ENCODE data around the gene IPO11.
A peak's percentile ranks its signal among the peaks of the same experiment; 100 is the strongest.
"Not testable (repeated sequence)": the region's sequence is repeated elsewhere in the genome, so short reads cannot be mapped to it uniquely, and the experiment has no call there.

IPO11 gene

DNA sequence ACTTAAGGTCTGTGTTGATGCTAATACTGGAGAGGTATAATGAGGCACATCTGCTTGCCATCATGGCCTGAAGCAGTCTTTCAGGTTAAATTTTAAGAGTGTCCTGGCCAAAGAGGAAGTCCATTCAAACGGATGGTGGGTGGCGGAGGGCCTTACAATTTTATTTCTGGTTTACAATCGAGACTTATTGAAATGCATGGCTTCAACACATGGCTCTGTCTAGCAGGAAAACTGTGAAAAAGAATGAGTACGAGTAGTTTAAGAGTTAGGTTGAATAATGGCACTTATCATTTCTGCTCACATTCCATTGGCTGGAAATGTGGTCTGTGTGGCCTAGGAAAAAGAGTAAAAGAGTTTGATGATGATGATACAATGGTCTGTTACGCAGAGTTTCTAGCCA is 208.2 kb downstream of the IPO11 start:
- H3K4me2 ChIP-seq (ENCODE audit: low read length, poor library complexity, severe bottlenecking) = no peak overlapping the region
- no peak overlapping the region for H2BK12ac ChIP-seq (ENCODE audit: low read length in 2 of 2)
- no peak overlapping the region for H2BK15ac ChIP-seq (ENCODE audit: low read depth, poor library complexity, severe bottlenecking)
- H3K79me1 ChIP-seq (replicated peaks; ENCODE audit: low read length, poor library complexity, severe bottlenecking) = peaks cover 3% of the 10 kb centered on the region
- DNase-seq = no peak
- no peak overlapping the region for H3K9ac ChIP-seq (ENCODE audit: low read length)
- no peak overlapping the region for H2AK5ac ChIP-seq (ENCODE audit: low read length, severe bottlenecking)
- 96% methylated on average over 5 of the region's 5 CpGs for WGBS
- no peak overlapping the region for H3K14ac ChIP-seq (ENCODE audit: low read length in 2 of 2)
- no peak overlapping the region for H2BK120ac ChIP-seq (ENCODE audit: low read depth, low read length)
- H3K4me1 ChIP-seq (ENCODE audit: control insufficient read depth, insufficient read depth, low read depth, low read length) = no peaks in the 10 kb centered on the region
- no peak overlapping the region for H3K23ac ChIP-seq (ENCODE audit: low read length in 2 of 2)
- H3K27me3 ChIP-seq (ENCODE audit: control insufficient read depth in 1 of 2, insufficient read depth in 1 of 2, low read length in 2 of 2) = no peaks in the 10 kb centered on the region
- no peak overlapping the region for H3K27ac ChIP-seq (ENCODE audit: low read length, poor library complexity, severe bottlenecking)
- no peak overlapping the region for H4K91ac ChIP-seq (ENCODE audit: low read length)
- H3K4ac ChIP-seq (ENCODE audit: low read depth in 1 of 2, low read length in 2 of 2) = no peak overlapping the region
- H2BK5ac ChIP-seq (ENCODE audit: low read depth, low read length, poor library complexity, severe bottlenecking) = peak overlapping the region; percentile 19
- no peak overlapping the region for H2AFZ ChIP-seq (ENCODE audit: low read depth, low read length)
- H4K8ac ChIP-seq (ENCODE audit: low read length) = no peak overlapping the region
- no peaks in the 10 kb centered on the region for H3K9me3 ChIP-seq (ENCODE audit: control insufficient read depth, low read length)
- H3K18ac ChIP-seq (ENCODE audit: low read depth in 1 of 2, low read length in 2 of 2) = no peak overlapping the region
- no peak overlapping the region for H3K4me3 ChIP-seq (ENCODE audit: insufficient read depth in 1 of 2, low read depth in 1 of 2, low read length in 2 of 2)
- H3K36me3 ChIP-seq (ENCODE audit: control insufficient read depth in 1 of 2, insufficient read depth in 2 of 2, low read depth in 1 of 2, low read length in 2 of 2) = no peaks in the 10 kb centered on the region

GRCh38 chr5:62621280-62621679 is 208.7 kb downstream of the IPO11 start:
- no peak overlapping the region for H2BK12ac ChIP-seq (ENCODE audit: low read length in 2 of 2)
- WGBS = 67% methylated on average over 6 of the region's 6 CpGs
- H3K18ac ChIP-seq (ENCODE audit: low read depth in 1 of 2, low read length in 2 of 2) = no peak overlapping the region
- H3K4ac ChIP-seq (ENCODE audit: low read depth in 1 of 2, low read length in 2 of 2) = no peak overlapping the region
- no peak overlapping the region for H4K8ac ChIP-seq (ENCODE audit: low read length)
- H3K27ac ChIP-seq (ENCODE audit: low read length, poor library complexity, severe bottlenecking) = no peak overlapping the region
- H2AFZ ChIP-seq (ENCODE audit: low read depth, low read length) = no peak overlapping the region
- no peak overlapping the region for H4K91ac ChIP-seq (ENCODE audit: low read length)
- no peak overlapping the region for H3K23ac ChIP-seq (ENCODE audit: low read length in 2 of 2)
- H3K14ac ChIP-seq (ENCODE audit: low read length in 2 of 2) = no peak overlapping the region
- H2BK120ac ChIP-seq (ENCODE audit: low read depth, low read length) = no peak overlapping the region
- H3K4me3 ChIP-seq (ENCODE audit: insufficient read depth in 1 of 2, low read depth in 1 of 2, low read length in 2 of 2) = no peak overlapping the region
- DNase-seq = no peak
- no peak overlapping the region for H3K9ac ChIP-seq (ENCODE audit: low read length)
- H3K27me3 ChIP-seq (ENCODE audit: control insufficient read depth in 1 of 2, insufficient read depth in 1 of 2, low read length in 2 of 2) = no peaks in the 10 kb centered on the region
- no peak overlapping the region for H2AK5ac ChIP-seq (ENCODE audit: low read length, severe bottlenecking)
- H2BK5ac ChIP-seq (ENCODE audit: low read depth, low read length, poor library complexity, severe bottlenecking) = no peak overlapping the region
- H3K36me3 ChIP-seq (ENCODE audit: control insufficient read depth in 1 of 2, insufficient read depth in 2 of 2, low read depth in 1 of 2, low read length in 2 of 2) = no peaks in the 10 kb centered on the region
- H3K79me1 ChIP-seq (replicated peaks; ENCODE audit: low read length, poor library complexity, severe bottlenecking) = peaks cover 3% of the 10 kb centered on the region
- no peak overlapping the region for H3K4me2 ChIP-seq (ENCODE audit: low read length, poor library complexity, severe bottlenecking)
- no peaks in the 10 kb centered on the region for H3K4me1 ChIP-seq (ENCODE audit: control insufficient read depth, insufficient read depth, low read depth, low read length)
- H3K9me3 ChIP-seq (ENCODE audit: control insufficient read depth, low read length) = no peaks in the 10 kb centered on the region
- H2BK15ac ChIP-seq (ENCODE audit: low read depth, poor library complexity, severe bottlenecking) = no peak overlapping the region

- Histone ChIP-seq H3K18ac (ENCODE audit: low read depth in 1 of 2, low read length in 2 of 2) (no peak overlapping the region), H2BK12ac (ENCODE audit: low read length in 2 of 2) (no peak overlapping the region), H3K4ac (ENCODE audit: low read depth in 1 of 2, low read length in 2 of 2) (no peak overlapping the region), H4K91ac (ENCODE audit: low read length) (no peak overlapping the region), H2BK120ac (ENCODE audit: low read depth, low read length) (no peak overlapping the region), H3K27me3 (ENCODE audit: control insufficient read depth in 1 of 2, insufficient read depth in 1 of 2, low read length in 2 of 2) (no peaks in the 10 kb centered on the region), H3K4me3 (ENCODE audit: insufficient read depth in 1 of 2, low read depth in 1 of 2, low read length in 2 of 2) (no peak overlapping the region), H3K4me2 (ENCODE audit: low read length, poor library complexity, severe bottlenecking) (no peak overlapping the region), H3K4me1 (ENCODE audit: control insufficient read depth, insufficient read depth, low read depth, low read length) (no peaks in the 10 kb centered on the region), H2BK15ac (ENCODE audit: low read depth, poor library complexity, severe bottlenecking) (no peak overlapping the region), H3K27ac (ENCODE audit: low read length, poor library complexity, severe bottlenecking) (no peak overlapping the region), H3K79me1 (replicated peaks; ENCODE audit: low read length, poor library complexity, severe bottlenecking) (peaks cover 3% of the 10 kb centered on the region), H3K9me3 (ENCODE audit: control insufficient read depth, low read length) (no peaks in the 10 kb centered on the region), H3K14ac (ENCODE audit: low read length in 2 of 2) (no peak overlapping the region), H3K36me3 (ENCODE audit: control insufficient read depth in 1 of 2, insufficient read depth in 2 of 2, low read depth in 1 of 2, low read length in 2 of 2) (peaks cover 3 to 15% of the 10 kb centered on the region in 2 experiments), H4K8ac (ENCODE audit: low read length) (no peak overlapping the region), H2AFZ (ENCODE audit: low read depth, low read length) (no peak overlapping the region), H2AK5ac (ENCODE audit: low read length, severe bottlenecking) (no peak overlapping the region), H2BK5ac (ENCODE audit: low read depth, low read length, poor library complexity, severe bottlenecking) (no peak overlapping the region), H3K23ac (ENCODE audit: low read length in 2 of 2) (no peak overlapping the region), H3K9ac (ENCODE audit: low read length) (no peak overlapping the region)
- WGBS = no CpG with 5 or more reads among the region's 1 CpG
- DNase-seq = no peak
These were observed 210.7 kb downstream of the IPO11 start for GRCh38 chr5:62623271-62623670.

GRCh38 chr5:62624436-62624835 is 211.9 kb downstream of the IPO11 start:
- not testable (repeated sequence) for H2BK120ac ChIP-seq (ENCODE audit: low read depth, low read length); H3K4ac ChIP-seq (ENCODE audit: low read depth in 1 of 2, low read length in 2 of 2); H3K9ac ChIP-seq (ENCODE audit: low read length); H2BK15ac ChIP-seq (ENCODE audit: low read depth, poor library complexity, severe bottlenecking); H3K27ac ChIP-seq (ENCODE audit: low read length, poor library complexity, severe bottlenecking); H3K9me3 ChIP-seq (ENCODE audit: control insufficient read depth, low read length); H3K18ac ChIP-seq (ENCODE audit: low read depth in 1 of 2, low read length in 2 of 2); H3K4me1 ChIP-seq (ENCODE audit: control insufficient read depth, insufficient read depth, low read depth, low read length); H3K4me3 ChIP-seq (ENCODE audit: insufficient read depth in 1 of 2, low read depth in 1 of 2, low read length in 2 of 2); H2AFZ ChIP-seq (ENCODE audit: low read depth, low read length); H2BK5ac ChIP-seq (ENCODE audit: low read depth, low read length, poor library complexity, severe bottlenecking); H3K4me2 ChIP-seq (ENCODE audit: low read length, poor library complexity, severe bottlenecking); H2BK12ac ChIP-seq (ENCODE audit: low read length in 2 of 2); H3K27me3 ChIP-seq (ENCODE audit: control insufficient read depth in 1 of 2, insufficient read depth in 1 of 2, low read length in 2 of 2); H4K8ac ChIP-seq (ENCODE audit: low read length); H3K23ac ChIP-seq (ENCODE audit: low read length in 2 of 2); H3K14ac ChIP-seq (ENCODE audit: low read length in 2 of 2); DNase-seq; H2AK5ac ChIP-seq (ENCODE audit: low read length, severe bottlenecking); H3K79me1 ChIP-seq (replicated peaks; ENCODE audit: low read length, poor library complexity, severe bottlenecking); H4K91ac ChIP-seq (ENCODE audit: low read length)
- H3K36me3 ChIP-seq (ENCODE audit: control insufficient read depth in 1 of 2, insufficient read depth in 2 of 2, low read depth in 1 of 2, low read length in 2 of 2) = peaks cover 3 to 17% of the 10 kb centered on the region in 2 experiments
- WGBS = over 99% methylated on average over 7 of the region's 7 CpGs
